Trophoblast cell (in vitro differentiated cells and primary cell): ENCODE results near the gene CORO6.
A peak's percentile ranks its signal among the peaks of the same experiment; 100 is the strongest.

Experiments
- DNase-seq, 2 donors: peaks; one replicate each; pipeline ENCODE4 v3.0.0-alpha.2; 2016
- H2AFZ ChIP-seq: 2 replicates; pipeline ENCODE4 v1.6.1; 2013; ENCODE audit warnings: low read length, moderate library complexity, mild to moderate bottlenecking; ENCODE audit not compliant: insufficient read depth, poor library complexity
- H2AK5ac ChIP-seq: 2 replicates; pipeline ENCODE4 v1.6.1; 2013; ENCODE audit warnings: mild to moderate bottlenecking, low read length
- H2BK120ac ChIP-seq: 2 replicates; pipeline ENCODE4 v1.6.1; 2013; ENCODE audit warnings: low read length, mild to moderate bottlenecking, moderate library complexity; ENCODE audit not compliant: insufficient read depth, poor library complexity
- H2BK12ac ChIP-seq: 2 replicates; pipeline ENCODE4 v1.6.1; 2013; ENCODE audit warnings: mild to moderate bottlenecking, low read length, moderate library complexity
- H2BK5ac ChIP-seq: 2 replicates; pipeline ENCODE4 v1.6.1; 2013; ENCODE audit warnings: low read length, low read depth, moderate library complexity, mild to moderate bottlenecking; ENCODE audit not compliant: poor library complexity
- H3K14ac ChIP-seq: 2 replicates; pipeline ENCODE4 v1.6.1; 2013; ENCODE audit warnings: mild to moderate bottlenecking, low read length
- H3K18ac ChIP-seq: 2 replicates; pipeline ENCODE4 v1.6.1; 2013; ENCODE audit warnings: mild to moderate bottlenecking, low read length
- H3K23ac ChIP-seq: 2 replicates; pipeline ENCODE4 v1.6.1; 2013; ENCODE audit warnings: low read length
- H3K27ac ChIP-seq: 2 replicates; pipeline ENCODE4 v1.5.1; 2013; ENCODE audit warnings: low read depth, mild to moderate bottlenecking, inconsistent platforms, low read length, moderate library complexity
- H3K27me3 ChIP-seq: 2 replicates; pipeline ENCODE4 v1.6.1; 2013; ENCODE audit warnings: inconsistent platforms, mild to moderate bottlenecking, low read length, moderate library complexity; ENCODE audit not compliant: insufficient read depth
- H3K36me3 ChIP-seq, 2 experiments: 1 replicate in 1 of 2; 2 replicates in 1 of 2; pipeline ENCODE4 v1.6.1; 2013; ENCODE audit warnings: low read length in 2 of 2, mild to moderate bottlenecking in 2 of 2, moderate library complexity in 1 of 2; ENCODE audit not compliant: insufficient read depth in 2 of 2, control insufficient read depth in 1 of 2
- H3K4ac ChIP-seq: 2 replicates; pipeline ENCODE4 v1.6.1; 2013; ENCODE audit warnings: low read depth, mild to moderate bottlenecking, low read length, moderate library complexity
- H3K4me1 ChIP-seq, 2 experiments: 1 replicate in 1 of 2; 2 replicates in 1 of 2; pipeline ENCODE4 v1.6.1; 2013; ENCODE audit warnings: low read length in 2 of 2, mild to moderate bottlenecking in 2 of 2, moderate library complexity in 1 of 2; ENCODE audit not compliant: insufficient read depth in 2 of 2, control insufficient read depth in 1 of 2
- H3K4me2 ChIP-seq: 2 replicates; pipeline ENCODE4 v1.6.1; 2013; ENCODE audit warnings: inconsistent platforms, mild to moderate bottlenecking, low read length, moderate library complexity
- H3K4me3 ChIP-seq: 2 replicates; pipeline ENCODE4 v1.5.1; 2013; ENCODE audit warnings: mild to moderate bottlenecking, low read depth, low read length, inconsistent platforms
- H3K79me1 ChIP-seq: one replicate; pipeline ENCODE4 v1.6.1; 2013; ENCODE audit warnings: low read length
- H3K79me2 ChIP-seq: 2 replicates; pipeline ENCODE4 v1.6.1; 2013; ENCODE audit warnings: low read length, mild to moderate bottlenecking; ENCODE audit not compliant: control insufficient read depth, insufficient read depth, poor library complexity
- H3K9ac ChIP-seq: 2 replicates; pipeline ENCODE4 v1.6.1; 2013; ENCODE audit warnings: mild to moderate bottlenecking, low read length
- H3K9me3 ChIP-seq: 2 replicates; pipeline ENCODE4 v1.6.1; 2013; ENCODE audit warnings: low read depth, mild to moderate bottlenecking, control low read depth, inconsistent platforms, low read length; ENCODE audit not compliant: insufficient read depth
- H4K12ac ChIP-seq: 2 replicates; pipeline ENCODE4 v1.6.1; 2013; ENCODE audit warnings: low read depth, mild to moderate bottlenecking, low read length, moderate library complexity
- H4K8ac ChIP-seq: 2 replicates; pipeline ENCODE4 v1.6.1; 2013; ENCODE audit warnings: low read depth, mild to moderate bottlenecking, low read length, moderate library complexity
- H4K91ac ChIP-seq: one replicate; pipeline ENCODE4 v1.6.1; 2013; ENCODE audit warnings: low read depth, mild to moderate bottlenecking, low read length, moderate library complexity
- WGBS: extraction: QIAGEN DNeasy Blood & Tissue Kit; methylation state at CpG from one replicate; pipeline ENCODE4 v1.1.7; 2013; ENCODE audit warnings: missing lambda C conversion rate; ENCODE audit not compliant: insufficient read length, insufficient coverage; ENCODE audit errors: extremely low coverage; 5-methylcytosine and 5-hydroxymethylcytosine counted together

Gene CORO6

GRCh38 chr17:29623283-29623647 lies 553 bp upstream of the CORO6 start:
- Histone ChIP-seq H2BK12ac (peak overlapping the region; percentile 0), H3K4me3 (peak overlapping the region; percentile 70)
- WGBS = no CpG with 5 or more reads among the region's 4 CpGs

GRCh38 chr17:29621751-29622194 lies 939 bp downstream of the CORO6 start:
- Histone ChIP-seq H3K4me2 (peak overlapping the region; percentile 74), H3K27me3 (peaks cover 6% of the 10 kb centered on the region), H3K14ac (no peak overlapping the region), H3K4me1 (peaks cover 39 to 53% of the 10 kb centered on the region in 2 experiments), H3K79me2 (peaks cover 3% of the 10 kb centered on the region), H3K4ac (no peak overlapping the region), H3K9ac (no peak overlapping the region), H4K8ac (no peak overlapping the region), H3K36me3 (no peaks in the 10 kb centered on the region), H3K4me3 (no peak overlapping the region), H2BK5ac (no peak overlapping the region), H3K9me3 (peaks cover 3% of the 10 kb centered on the region), H2AFZ (no peak overlapping the region), H3K23ac (no peak overlapping the region), H2BK120ac (no peak overlapping the region), H2BK12ac (no peak overlapping the region), H3K27ac (no peak overlapping the region), H3K79me1 (peaks cover 16% of the 10 kb centered on the region), H2AK5ac (no peak overlapping the region), H4K12ac (no peak overlapping the region), H3K18ac (no peak overlapping the region), H4K91ac (no peak overlapping the region)
- DNase-seq = no peak
- no CpG with 5 or more reads among the region's 8 CpGs for WGBS

More at GRCh38 chr17:29623283-29623647, 553 bp upstream of the CORO6 start:
- Histone ChIP-seq H4K91ac (peak overlapping the region; percentile 0), H3K4me1 (peaks cover 27 to 41% of the 10 kb centered on the region in 2 experiments), H3K9ac (peak overlapping the region; percentile 6), H4K12ac (no peak overlapping the region), H3K4me2 (peak overlapping the region; percentile 74), H2BK120ac (no peak overlapping the region), H2BK5ac (no peak overlapping the region), H3K79me1 (peaks cover 11% of the 10 kb centered on the region), H3K27ac (peak overlapping the region; percentile 2), H3K18ac (no peak overlapping the region), H3K23ac (no peak overlapping the region), H3K14ac (peak overlapping the region; percentile 3), H3K79me2 (peaks cover 3% of the 10 kb centered on the region), H4K8ac (peak overlapping the region; percentile 9), H2AK5ac (peak overlapping the region; percentile 24), H3K36me3 (no peaks in the 10 kb centered on the region), H3K4ac (no peak overlapping the region), H2AFZ (no peak overlapping the region), H3K9me3 (no peaks in the 10 kb centered on the region), H3K27me3 (no peaks in the 10 kb centered on the region)
- DNase-seq = peak in 1 of 2 donors; percentile 55

- Histone ChIP-seq H2BK120ac (no peak overlapping the region), H4K91ac (peak overlapping the region; percentile 6), H2AK5ac (peak overlapping the region; percentile 3), H3K4me1 (peaks cover 44 to 56% of the 10 kb centered on the region in 2 experiments), H3K18ac (no peak overlapping the region), H4K8ac (no peak overlapping the region), H3K36me3 (no peaks in the 10 kb centered on the region), H3K79me2 (peaks cover 3% of the 10 kb centered on the region), H3K14ac (no peak overlapping the region), H3K4me2 (no peak overlapping the region), H2AFZ (no peak overlapping the region), H3K4ac (no peak overlapping the region), H4K12ac (no peak overlapping the region), H3K27me3 (peaks cover 14% of the 10 kb centered on the region), H3K79me1 (peaks cover 16% of the 10 kb centered on the region), H3K9ac (no peak overlapping the region), H2BK12ac (peak overlapping the region; percentile 17), H3K27ac (no peak overlapping the region), H3K4me3 (no peak overlapping the region), H3K9me3 (peaks cover 3% of the 10 kb centered on the region), H3K23ac (no peak overlapping the region), H2BK5ac (no peak overlapping the region)
- no peak for DNase-seq
- WGBS = no CpG with 5 or more reads among the region's 12 CpGs
Observed at GRCh38 chr17:29620779-29621500, 1.8 kb downstream of the CORO6 start.

- no peak overlapping the region for H3K14ac ChIP-seq
- WGBS = no CpG with 5 or more reads among the region's 4 CpGs
- H3K9me3 ChIP-seq = peaks cover 5% of the 10 kb centered on the region
- peak overlapping the region; percentile 6 for H4K91ac ChIP-seq
- H3K23ac ChIP-seq = no peak overlapping the region
- no peak overlapping the region for H3K4ac ChIP-seq
- no peaks in the 10 kb centered on the region for H3K36me3 ChIP-seq
- no peak overlapping the region for H2BK12ac ChIP-seq
- DNase-seq = peak; percentile 70 to 71
- peaks cover 16% of the 10 kb centered on the region for H3K27me3 ChIP-seq
- H3K27ac ChIP-seq = no peak overlapping the region
- H4K8ac ChIP-seq = no peak overlapping the region
- H3K4me1 ChIP-seq = peaks cover 47 to 61% of the 10 kb centered on the region in 2 experiments
- H2BK120ac ChIP-seq = no peak overlapping the region
- peak overlapping the region; percentile 3 for H2AK5ac ChIP-seq
- H3K79me2 ChIP-seq = peaks cover 3% of the 10 kb centered on the region
- no peak overlapping the region for H3K4me3 ChIP-seq
- H3K4me2 ChIP-seq = no peak overlapping the region
- H3K9ac ChIP-seq = no peak overlapping the region
- H3K79me1 ChIP-seq = peaks cover 16% of the 10 kb centered on the region
- no peak overlapping the region for H2BK5ac ChIP-seq
- H3K18ac ChIP-seq = no peak overlapping the region
- no peak overlapping the region for H4K12ac ChIP-seq
- no peak overlapping the region for H2AFZ ChIP-seq
Observed at GRCh38 chr17:29620271-29620670, 2.4 kb downstream of the CORO6 start.
